GM19025 (cell line): Measurements from ENCODE around the gene PPFIBP2.

Source experiments
- ATAC-seq: cut with Tn5 transposase; IDR thresholded peaks from one replicate; pipeline ENCODE4 v1.9.1; 2021; ENCODE audit warnings: mild to moderate bottlenecking, low read depth, moderate library complexity; ENCODE audit not compliant: unreplicated experiment

Gene PPFIBP2

DNA sequence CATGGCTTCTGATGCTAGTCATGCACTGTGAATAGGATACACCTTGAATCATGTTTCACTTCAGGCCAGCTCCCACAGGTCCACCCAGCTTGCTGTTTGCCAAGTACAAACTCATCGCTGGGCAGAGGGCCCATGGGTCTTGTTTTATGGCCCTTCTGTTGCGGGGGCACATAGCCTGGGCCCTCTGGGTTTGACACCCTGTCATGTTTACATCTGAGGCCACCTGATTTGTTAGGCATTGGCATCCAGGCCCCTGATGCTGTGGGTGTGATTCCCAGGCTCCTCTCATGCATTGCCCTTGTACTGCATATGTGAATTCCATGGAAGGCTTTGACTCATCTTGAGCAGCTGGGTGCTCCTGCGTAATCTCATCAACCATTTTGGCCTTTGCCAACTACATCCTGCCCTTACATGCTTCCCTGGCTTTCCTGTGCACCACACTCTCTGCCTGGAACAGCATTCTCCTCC, 32.6 kb downstream of the PPFIBP2 start:
- no peak for ATAC-seq

DNA sequence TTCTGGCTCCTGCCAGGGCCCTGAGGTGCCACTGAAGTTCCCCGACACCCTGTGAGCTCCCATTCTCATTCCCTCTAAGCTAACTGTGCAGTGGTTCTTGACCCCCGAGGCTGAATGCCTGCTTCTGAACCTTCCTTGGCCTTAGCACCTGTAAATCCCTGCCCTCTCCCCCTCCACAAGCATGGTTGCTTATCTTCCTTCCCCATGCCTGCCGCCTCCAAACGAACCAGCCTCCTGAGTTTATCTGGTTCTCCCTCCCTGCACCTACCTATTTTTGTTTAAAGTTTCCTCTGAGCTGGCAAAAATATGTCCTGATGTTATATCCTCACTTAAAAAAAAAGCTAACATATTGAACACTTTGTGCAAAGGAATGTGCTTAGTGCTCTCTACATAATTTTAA, 33.9 kb downstream of the PPFIBP2 start:
- ATAC-seq: no peak

DNA sequence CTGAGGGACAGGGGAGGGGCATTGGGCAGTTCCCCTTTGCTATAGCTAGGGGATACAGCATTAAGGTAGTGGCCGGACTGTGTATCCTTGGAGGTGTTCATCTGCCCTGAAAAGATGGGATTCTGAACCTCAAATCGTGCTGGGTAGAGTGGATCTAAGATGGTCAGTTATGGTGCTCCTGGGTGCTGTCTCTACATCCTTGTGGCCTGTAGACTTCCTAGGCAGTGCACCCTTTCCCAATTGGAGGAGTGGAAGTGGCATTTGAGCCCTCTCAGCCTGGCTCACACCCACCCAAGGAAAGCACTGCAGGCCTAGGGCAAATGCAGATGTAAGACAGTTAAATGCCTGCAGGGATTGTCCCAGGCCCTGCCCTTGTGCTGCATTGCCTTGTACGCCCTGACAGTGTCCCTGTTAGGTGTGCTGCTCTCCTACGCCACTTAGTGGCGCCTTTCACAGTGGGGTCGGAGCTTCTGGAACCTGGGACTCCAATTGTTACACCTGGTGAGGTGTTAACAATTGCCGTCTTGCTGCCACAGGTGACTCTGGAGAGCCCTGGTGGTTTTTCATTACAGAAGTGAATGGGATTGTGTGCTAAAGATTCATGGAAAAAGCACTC, 35.0 kb downstream of the PPFIBP2 start:
- peak; percentile 59 for ATAC-seq

DNA sequence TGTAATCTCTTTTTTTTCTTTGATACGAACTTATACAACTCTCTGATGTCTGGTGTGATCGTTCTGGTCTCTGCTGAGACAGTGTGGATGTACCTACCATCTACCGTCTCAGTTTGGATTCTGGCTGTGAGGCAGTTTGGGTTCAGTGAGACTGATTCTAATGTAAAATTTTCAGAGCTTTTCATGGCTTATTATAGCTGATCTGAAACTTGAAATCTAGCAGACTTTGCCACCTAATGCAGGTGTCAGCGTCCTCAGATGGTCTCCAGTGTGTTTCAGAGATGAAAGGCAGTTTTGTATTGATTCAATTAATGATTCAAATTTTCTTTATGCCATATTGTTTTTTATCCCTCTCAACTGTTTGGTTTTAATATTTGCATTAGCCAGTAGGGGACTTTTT, 35.9 kb downstream of the PPFIBP2 start:
- ATAC-seq: no peak

- ATAC-seq: no peak
Measured at GRCh38 chr11:7551571-7551970, 37.8 kb downstream of the PPFIBP2 start.

GRCh38 chr11:7552666-7553065, 38.9 kb downstream of the PPFIBP2 start:
- ATAC-seq: no peak

GRCh38 chr11:7555052-7555699, 41.4 kb downstream of the PPFIBP2 start:
- ATAC-seq: no peak

DNA sequence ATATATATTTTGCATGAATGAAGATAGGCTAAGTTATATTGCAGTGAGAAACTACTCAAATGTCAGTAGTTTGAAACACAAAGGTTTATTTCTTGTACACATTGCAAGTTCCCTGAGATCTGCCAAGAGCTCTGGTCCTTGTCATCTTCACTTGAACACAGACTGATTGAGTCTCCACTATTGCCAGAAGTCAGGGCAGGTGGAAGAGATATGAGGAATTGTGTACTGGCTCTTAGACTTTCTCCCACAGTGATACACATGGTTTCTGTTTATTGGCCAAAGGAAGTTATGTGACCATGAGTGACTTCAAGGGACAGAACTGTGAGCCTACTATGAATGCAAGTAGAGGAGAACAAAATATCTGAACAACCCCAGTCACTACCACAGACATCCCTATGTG, 44.2 kb downstream of the PPFIBP2 start:
- no peak for ATAC-seq

- ATAC-seq: peak; percentile 65
Measured at GRCh38 chr11:7559398-7560283, 45.8 kb downstream of the PPFIBP2 start.

- ATAC-seq: no peak
Measured at GRCh38 chr11:7561562-7561961, 47.8 kb downstream of the PPFIBP2 start.

DNA sequence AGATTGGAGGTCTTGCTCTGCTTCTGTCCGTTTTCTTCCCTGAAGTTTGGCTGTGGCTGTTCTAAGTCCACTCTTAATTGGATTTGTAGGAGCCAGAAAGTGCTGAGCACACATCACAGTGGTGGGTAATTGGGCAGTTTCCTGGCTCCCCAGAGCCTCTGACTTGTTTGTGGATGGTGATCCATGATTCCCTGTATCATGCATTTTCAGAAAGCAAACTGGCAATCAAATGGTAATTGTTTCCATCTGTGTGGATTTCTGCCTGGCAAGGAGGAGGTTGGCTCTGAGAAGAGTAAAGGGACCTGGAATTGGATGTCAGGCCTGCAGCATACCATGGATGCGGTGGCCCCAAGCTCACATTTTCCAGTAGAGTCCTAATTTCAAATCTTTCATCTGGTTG, 49.5 kb downstream of the PPFIBP2 start:
- ATAC-seq: no peak

DNA sequence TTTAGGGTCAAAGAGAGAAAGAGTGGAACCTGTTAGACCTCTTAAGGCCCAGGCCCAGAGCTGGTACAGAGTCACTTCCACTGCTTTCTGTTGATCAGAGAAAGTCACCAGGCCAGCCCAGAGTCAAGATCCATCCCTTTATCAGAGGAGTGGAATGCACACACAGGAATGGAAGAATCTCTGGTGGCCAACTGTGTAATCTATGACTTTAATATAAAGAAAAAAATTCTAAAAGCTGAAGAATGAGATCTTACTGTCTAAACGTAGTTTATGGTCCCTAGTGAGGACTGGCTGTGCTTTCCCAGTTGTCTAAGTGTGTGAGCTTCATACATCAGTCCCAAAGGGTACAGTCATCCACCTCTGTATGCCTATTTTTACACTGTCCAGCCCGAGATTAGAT, 51.0 kb downstream of the PPFIBP2 start:
- ATAC-seq: no peak

- ATAC-seq: no peak
Measured at GRCh38 chr11:7567311-7567710, 53.5 kb downstream of the PPFIBP2 start.

DNA sequence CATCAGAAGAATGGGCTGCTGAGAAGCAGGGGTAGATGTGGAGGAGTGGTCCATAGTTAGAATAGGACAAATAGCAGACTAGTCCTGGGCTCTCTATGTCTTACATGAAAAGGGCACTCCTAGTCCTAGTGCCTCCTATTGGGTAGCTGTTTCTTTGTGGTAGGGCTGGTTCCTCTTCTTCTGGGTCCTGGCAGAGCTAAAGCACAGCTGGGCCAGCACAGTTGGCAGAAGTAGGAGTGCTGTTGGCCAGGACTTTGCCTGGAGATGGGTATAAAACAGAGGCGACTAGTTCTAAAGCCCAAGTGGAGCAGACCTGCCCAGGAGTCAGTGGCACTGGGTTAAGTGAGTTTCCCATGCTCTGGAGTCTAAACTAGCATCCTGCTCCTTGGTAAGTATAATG, 55.2 kb downstream of the PPFIBP2 start:
- no peak for ATAC-seq

GRCh38 chr11:7570241-7570640, 56.4 kb downstream of the PPFIBP2 start:
- ATAC-seq: no peak

DNA sequence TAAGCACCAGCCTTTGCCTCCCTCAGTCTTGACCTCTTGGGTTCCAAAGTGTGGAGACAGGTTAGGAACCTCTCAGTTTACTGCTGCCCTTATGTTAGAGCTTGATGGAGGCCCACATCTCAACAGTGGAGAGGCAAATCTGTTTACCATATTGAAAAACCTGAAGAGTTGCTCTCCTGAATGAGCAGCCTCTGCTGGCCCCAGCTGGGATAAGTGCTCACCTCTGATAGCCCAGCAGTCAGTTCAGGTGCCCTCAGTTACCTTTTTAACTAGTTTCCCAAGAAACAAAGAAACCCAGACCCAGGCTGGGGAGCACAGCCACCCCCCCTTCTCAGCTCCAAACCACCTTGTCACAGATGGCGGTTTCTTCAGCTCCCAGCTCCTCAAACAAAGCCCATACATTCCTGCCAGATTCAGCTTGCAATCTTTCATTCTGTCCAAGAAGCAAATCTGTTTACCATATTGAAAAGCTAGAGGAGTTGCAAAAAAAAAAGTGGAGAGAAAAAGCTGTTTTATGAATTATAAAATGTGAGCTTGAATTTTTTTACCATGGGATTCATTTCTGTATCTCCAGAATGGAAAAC, 57.2 kb downstream of the PPFIBP2 start:
- no peak for ATAC-seq

DNA sequence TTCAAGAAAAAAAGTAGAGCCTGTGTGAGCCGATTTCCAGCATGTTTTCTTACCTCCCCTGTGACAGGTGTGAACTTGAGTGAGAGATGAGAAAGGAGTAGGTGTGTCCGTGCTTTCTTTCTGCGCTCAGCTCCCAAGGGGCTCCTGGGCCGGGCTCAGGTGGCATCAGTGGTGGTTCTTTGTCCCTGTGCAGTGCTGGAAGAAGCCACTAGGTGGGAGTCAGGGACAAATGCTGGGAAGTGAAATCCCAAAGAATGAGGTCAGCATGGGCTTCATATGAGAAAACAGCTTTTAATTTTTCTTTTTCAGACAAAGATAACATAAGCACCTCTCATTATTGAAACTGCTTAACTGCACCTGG, 57.8 kb downstream of the PPFIBP2 start:
- no peak for ATAC-seq

- ATAC-seq: no peak
Measured at GRCh38 chr11:7572001-7572712, 58.4 kb downstream of the PPFIBP2 start.

DNA sequence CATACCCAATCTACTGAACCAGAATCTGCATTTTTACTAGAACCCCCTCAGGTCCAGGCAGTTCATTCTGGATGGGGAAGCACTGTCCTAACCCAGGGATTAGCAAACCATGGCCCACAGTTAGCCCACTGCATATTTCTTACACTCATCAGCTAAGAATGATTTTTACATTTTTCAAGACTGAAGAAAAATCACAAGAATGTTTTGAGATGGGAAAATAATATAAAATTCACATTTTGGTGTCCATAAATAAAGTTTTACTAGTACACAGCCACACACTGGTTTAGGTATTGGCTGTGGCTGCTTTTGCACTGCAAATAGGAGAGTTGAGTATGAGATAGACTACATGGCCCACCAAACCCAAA, 59.4 kb downstream of the PPFIBP2 start:
- ATAC-seq: no peak

DNA sequence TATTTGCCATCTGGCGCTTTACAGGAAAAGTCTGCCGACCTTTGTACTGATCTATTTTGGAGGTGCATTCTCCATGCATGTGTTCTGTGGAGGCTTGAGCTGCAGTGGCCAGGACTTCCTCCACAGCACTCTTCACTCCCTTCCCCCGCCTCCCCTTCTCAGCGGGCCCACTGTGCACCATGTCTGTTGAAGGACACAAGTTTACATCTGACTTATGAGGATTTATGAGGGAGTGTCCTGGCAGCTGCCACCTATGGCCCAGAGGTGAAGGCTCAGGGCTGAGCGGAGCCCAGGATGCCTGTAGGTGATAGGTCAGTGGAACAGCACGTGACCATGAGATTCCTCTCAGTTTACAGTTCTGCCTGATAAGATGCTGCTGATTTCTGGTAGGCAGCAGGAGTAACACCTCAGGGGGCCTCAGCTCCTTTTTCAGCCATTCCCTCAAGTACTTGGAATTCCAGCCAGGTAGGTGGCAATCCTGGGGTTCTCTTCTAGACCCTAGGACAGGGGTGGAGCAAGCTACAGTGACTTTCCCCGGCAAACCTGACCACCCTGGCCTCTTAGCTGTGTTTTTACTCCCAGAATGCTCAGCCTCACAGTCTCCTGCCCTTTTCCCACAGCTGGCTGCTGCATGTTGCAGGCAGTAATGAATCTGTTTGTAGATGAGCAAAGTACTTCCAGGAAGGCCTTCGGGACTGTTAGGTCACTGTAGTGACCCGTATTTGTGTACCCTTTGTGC, 59.9 kb downstream of the PPFIBP2 start:
- ATAC-seq: no peak
